GM19372 (cell line): ENCODE data around the gene PLRG1.
A peak's percentile ranks its signal among the peaks of the same experiment; 100 is the strongest.
"Not testable (repeated sequence)": the region's sequence is repeated elsewhere in the genome, so short reads cannot be mapped to it uniquely, and the experiment has no call there.

Experiments
- ATAC-seq: cut with Tn5 transposase; IDR thresholded peaks from one replicate; pipeline ENCODE4 v1.9.1; 2021; ENCODE audit warnings: mild to moderate bottlenecking, low read depth, moderate library complexity; ENCODE audit not compliant: unreplicated experiment

PLRG1 gene

DNA sequence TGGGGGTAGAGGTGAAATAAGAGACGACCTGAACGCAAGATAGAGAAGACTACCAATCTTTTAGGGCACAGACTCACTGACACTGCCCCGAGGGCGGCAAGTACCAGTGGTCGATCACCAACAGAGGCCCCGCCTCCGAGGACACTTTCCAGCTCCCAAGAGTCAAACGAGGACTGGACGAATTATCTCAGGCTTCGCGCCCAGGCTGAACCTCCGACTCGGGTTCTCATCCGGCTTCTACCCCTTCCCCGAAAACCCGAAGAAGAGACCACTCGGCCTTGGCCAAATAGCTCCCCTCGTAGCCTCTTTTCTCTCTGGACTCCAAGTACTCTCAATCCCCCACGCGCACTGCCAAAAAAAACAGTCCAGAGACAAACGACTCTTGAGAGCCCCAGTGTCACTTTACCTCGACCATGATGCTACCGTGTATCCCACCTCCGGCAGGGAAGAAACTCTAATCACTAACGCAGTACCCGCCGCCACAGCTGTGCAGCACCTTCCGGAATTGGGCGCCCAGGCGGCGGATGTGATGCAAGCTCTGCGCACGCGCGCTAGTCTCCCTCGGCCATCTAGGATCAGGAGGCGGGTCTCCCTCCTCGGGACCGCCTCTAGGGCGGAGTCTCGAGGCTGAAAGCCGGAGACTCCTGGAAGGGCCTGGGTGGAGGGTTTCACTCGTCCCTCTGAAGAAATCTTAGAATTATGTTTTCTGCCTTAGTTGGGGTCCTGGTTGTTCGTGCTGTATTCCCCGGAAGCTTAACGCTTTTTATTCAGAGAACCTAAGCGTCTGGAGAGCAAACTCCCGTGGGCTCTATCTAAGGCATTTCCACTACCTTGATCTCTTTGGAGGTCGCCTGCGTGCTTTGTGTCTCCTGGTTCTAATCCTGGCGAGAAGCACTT is at the start of gene PLRG1:
Gene PLRG1 (minus strand): TSS at position 507 of the 897 bp plus-strand sequence. CDS start 92 bp downstream, at position 415.
- peak; percentile 94 for ATAC-seq

DNA sequence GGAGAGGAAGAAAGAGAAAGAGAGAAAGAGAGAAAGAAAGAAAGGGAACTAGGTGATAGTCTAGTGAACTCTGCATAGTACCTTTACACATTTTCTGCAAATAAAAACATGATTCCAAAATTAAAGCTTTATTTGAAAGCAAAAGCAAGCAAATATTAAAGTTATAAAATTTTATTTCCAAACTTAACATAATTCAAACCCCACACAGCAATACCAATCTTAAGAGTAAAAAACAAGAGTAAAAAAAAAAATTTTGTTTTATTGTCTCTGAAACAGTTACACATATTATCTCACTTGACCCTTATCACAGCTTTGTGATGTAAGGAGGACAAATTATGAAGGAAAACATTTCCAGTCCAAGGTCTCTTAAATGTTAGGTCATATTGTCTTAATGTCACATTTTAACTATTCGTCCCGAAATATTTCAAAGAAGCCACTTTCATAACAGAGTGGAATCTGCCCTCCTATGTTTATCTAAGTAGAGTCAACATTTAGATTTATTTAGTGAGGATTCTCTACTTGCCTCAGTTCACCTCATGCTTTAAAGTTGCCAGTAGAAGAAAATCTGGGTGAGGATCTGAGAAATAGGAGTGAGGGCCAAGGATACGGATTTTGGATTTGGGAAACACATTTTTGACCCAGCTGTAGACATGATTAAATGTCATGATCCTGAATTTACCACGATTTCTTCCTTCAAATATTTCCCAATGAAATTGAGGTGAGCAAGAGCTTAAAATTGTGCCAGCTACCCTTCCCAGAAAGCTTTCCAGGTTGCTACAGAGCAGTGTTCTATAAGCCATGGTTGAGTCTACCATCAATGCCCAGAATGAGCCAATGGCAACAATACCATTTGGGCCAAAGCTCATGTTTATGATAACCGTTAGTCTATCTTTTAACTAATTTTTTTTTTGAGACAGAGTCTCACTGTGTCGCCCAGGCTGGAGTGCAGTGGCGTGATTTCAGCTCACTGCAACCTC is 47.9 kb upstream of the PLRG1 start:
- no peak for ATAC-seq

GRCh38 chr4:154597281-154597680 is 47.1 kb upstream of the PLRG1 start:
- not testable (repeated sequence) for ATAC-seq

GRCh38 chr4:154595807-154596206 is 45.6 kb upstream of the PLRG1 start:
- ATAC-seq: no peak

GRCh38 chr4:154594343-154594742 is 44.1 kb upstream of the PLRG1 start:
- not testable (repeated sequence) for ATAC-seq

GRCh38 chr4:154593868-154594267 is 43.7 kb upstream of the PLRG1 start:
- no peak for ATAC-seq

DNA sequence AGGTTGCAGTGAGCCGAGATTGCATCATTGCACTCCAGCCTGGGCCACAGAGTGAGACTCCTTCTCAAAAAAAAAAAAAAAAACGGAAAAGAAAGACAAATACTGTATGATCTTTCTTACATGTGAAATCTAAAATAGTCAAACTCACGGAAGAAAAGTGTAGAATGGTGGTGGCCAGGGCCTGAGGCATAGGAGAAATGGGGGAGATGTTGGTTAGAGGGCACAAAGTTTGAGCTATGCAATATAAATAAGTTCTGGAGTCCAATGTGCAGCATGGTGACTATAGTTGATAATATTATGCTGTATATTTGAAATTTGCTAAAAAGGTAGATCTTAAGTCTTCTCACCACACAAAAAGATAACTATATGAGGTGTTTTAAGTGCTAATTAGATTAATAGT is 41.7 kb upstream of the PLRG1 start:
- no peak for ATAC-seq

DNA sequence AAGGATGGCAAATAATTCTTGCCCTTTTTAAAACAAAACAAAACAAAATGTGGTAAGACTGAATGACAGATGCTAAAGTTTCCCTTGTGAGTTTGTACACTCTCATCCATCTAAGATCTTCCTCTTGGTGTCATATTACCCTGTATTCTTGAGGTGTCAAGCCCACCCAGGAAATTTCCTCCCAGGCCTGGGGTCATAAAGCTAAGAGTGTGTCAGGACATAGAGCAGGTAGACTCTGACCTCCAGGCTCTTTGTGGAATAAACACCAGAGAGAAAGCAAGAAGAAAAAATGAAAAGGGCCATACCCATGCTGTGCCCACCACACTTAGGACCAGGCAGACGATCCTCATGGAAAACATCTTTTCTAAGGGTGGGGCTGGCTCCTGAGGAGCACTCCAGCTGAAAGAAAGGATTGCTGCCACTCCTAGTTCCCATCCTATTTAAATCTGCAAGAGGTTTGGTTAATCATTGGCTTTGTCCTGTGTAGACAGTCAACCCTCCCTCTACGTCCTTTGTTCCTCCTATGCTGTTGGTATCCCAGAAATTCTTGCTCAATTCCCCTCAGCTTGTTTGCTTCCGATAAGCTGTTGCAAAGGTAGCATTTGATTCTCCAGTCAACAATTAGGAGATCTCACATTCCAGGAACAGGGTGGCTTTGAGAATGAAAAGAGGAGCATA is 40.3 kb upstream of the PLRG1 start, which contains the start of gene FGA:
Gene FGA (minus strand): TSS at position 414 of the 678 bp plus-strand sequence. CDS start 55 bp downstream, at position 359.
- ATAC-seq: no peak

DNA sequence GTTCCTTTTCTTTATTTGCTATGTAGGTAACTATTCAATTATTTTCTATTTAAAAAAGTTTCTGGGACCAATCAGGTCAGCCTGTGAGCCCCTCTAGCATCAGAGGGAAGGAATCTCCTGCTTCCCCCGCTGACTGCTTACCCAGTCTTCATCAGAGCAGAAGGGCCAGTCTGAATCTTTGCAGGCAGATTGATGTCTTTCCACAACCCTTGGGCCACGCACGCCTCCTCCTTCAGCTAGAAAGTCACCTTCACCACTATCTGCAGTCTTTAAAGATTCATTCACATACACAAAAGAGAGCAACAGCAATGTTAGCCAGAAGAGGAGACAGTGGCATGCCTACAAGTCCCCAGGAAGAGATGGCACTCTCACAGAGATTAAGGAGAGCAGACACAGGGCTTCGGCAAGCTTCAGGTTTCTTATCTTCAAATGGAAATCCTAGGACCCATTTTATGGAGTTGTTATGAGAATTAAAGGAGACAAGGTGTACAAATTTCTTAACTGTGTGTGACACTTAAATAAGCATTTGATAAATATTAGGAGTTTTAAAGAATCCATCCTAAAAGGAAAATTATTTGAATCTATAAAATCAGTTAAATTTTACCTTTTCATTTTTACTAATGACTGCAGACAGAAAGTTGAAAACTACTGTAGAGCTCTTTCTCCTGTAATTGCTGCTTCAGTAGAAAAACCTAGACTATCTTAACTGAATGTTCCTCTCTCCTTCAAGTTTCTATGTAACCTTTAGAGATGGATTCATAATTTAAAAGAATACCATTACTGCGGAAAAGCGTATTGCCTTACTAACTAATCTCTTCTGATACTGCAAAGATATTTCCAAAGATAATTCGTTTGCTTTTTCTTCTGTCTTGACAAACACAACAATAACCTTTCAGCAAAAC is 39.3 kb upstream of the PLRG1 start:
- ATAC-seq: no peak

- ATAC-seq: no peak
Observed at GRCh38 chr4:154588198-154588597, 38.0 kb upstream of the PLRG1 start.

DNA sequence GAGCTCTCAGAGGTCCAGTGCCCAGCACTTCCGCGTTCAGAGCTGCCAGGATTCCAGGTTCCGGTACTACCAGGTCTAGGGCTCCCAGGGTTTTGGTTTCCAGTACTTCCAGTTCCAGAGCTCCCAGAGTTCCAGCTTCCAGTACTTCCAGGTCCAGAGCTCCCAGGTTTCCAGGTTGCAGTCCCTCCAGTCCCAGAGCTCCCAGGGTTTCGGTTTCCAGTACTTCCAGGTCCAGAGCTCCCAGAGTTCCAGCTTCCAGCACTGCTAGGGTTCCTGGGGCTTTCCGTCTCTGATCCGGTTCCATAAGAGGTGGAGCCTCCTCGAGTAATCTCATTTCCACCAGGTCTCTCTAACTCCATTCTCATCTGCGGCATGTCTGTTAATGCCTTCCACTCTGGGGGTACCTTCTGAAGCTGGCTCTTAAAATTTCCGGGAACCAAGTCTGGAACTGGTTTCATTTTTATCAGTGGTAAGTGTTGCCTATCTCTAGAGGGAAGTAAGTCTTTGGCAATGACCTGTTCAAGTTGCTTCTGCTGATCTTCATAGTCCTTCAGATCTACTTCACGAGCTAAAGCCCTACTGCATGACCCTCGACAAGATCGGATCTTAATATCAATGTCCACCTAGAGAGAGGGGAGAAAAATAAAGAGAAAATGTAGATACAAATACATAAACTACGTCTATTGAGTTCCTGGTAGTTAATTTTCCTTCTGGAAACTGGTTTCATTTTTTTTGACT is 36.3 kb upstream of the PLRG1 start:
- no peak for ATAC-seq

DNA sequence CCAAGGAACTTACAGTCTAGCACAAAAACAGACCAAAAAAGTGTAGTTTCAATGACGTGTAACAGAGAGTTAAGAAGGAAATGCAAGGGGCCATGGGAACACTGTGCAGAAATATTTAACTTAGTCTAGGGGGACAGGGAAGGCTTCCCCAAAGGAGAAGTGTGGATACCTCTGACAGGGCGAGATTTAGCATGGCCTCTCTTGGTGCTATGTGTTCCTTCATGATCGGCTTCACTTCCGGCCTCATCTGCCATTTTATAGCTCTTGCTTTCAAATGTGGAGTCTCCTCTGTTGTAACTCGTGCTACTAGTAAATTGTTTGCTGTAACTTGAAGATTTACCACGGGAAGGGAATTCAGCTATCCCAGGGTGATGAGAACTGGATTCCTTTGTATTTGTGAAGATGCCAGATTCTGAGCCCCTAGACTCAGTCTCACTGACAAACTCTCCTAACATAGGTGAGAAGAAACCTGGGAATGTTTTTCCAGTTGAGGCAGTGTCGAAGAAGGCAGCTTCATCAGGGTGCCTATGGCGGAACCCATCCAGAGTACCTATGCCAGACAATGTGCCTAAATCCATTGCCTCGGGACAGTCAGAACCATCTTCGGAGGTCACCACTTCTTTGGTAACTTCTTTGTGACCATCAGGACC is 35.3 kb upstream of the PLRG1 start:
- no peak for ATAC-seq

DNA sequence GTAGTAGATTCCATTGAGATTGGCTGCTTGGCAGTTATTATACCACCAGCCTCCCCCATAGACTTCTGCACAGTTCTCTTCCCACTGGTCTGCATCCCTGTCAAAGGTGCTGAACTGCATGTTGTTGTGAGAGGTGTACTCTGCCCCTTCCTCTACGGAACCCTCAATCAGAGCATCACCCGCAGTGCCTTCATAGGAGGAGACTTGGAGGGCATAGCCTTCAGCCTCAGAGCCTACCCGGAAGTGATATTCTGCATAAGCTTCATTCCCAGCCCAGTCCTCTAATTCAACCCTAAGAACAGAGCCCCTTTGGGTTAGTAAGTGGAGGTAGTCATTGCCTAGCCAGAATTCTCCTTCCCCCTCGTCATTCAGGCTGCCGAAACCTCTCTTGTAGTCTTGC is 34.1 kb upstream of the PLRG1 start:
- ATAC-seq: no peak

DNA sequence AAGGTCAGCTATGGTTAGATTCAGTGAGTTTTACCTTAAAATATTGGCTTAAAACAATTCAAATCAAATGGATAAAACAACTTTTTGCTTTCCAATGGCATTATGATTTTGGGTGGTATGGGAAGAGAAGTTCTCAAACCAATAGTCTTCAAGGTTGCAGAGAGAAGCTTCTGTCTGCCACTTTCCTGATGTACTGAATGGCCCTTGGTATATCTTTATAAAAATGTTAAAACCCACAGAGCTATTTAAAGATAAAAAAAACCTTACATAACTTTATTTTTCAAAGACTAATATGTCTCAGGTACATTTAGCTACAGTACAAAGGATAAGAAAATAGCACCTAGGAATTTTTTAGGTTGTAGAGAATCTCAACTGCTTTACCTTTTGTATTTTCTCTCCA is 33.5 kb upstream of the PLRG1 start:
- ATAC-seq: no peak

- no peak for ATAC-seq
Observed at GRCh38 chr4:154583230-154583629, 33.0 kb upstream of the PLRG1 start.

DNA sequence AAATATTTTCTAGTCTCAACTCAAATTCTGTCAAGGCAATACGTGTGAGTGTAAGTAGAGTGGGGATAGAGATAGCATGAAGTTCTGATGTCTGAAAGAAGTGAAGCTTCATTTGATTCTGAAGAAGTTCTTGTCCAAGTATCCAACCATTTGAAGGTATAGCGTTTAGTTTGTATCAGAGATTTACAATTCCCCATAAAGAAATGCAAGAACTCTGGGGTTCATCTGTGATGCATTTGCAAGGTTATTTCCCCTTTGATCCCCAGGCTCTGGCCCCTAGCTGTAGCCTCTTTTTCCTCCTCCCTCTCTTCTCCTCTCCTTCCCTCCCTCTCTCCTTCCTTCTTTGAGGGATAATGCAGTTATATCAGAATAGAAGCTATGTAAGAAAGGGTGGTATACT is 32.5 kb upstream of the PLRG1 start:
- ATAC-seq: no peak

GRCh38 chr4:154579927-154580326 is 29.7 kb upstream of the PLRG1 start:
- no peak for ATAC-seq

GRCh38 chr4:154578919-154579318 is 28.7 kb upstream of the PLRG1 start:
- ATAC-seq: no peak
